ACC112 (cell line): ENCODE measurements around the gene PEX26.
A peak's percentile ranks its signal among the peaks of the same experiment; 100 is the strongest.
"Not testable (repeated sequence)": the region's sequence is repeated elsewhere in the genome, so short reads cannot be mapped to it uniquely, and the experiment has no call there.

ENCODE experiments used
- H2AFZ ChIP-seq: fragments of 200-600 bp; sonication (generic); one replicate; pipeline ENCODE4 v1.6.0; 2017; ENCODE audit warnings: antibody characterized with exemption, low read length; ENCODE audit not compliant: unreplicated experiment
- H3K27ac ChIP-seq: fragments of 200-600 bp; sonication (generic); 2 replicates; pipeline ENCODE4 v1.5.1; 2014; ENCODE audit warnings: low read depth, mild to moderate bottlenecking, antibody characterized with exemption, low read length, moderate library complexity
- H3K27me3 ChIP-seq: fragments of 200-600 bp; sonication (generic); 2 replicates; pipeline ENCODE4 v1.6.1; 2014; ENCODE audit warnings: mild to moderate bottlenecking, antibody characterized with exemption, low read length, moderate library complexity, mixed read lengths; ENCODE audit not compliant: insufficient read depth
- H3K36me3 ChIP-seq: fragments of 200-600 bp; sonication (generic); 2 replicates; pipeline ENCODE4 v1.6.1; 2016; ENCODE audit warnings: mild to moderate bottlenecking, antibody characterized with exemption, low read length, moderate library complexity, mixed read lengths; ENCODE audit not compliant: insufficient read depth
- H3K4me1 ChIP-seq: fragments of 200-600 bp; sonication (generic); one replicate; pipeline ENCODE4 v1.6.1; 2016; ENCODE audit warnings: low read length, mixed read lengths; ENCODE audit not compliant: insufficient read depth, unreplicated experiment, control insufficient read depth
- H3K4me3 ChIP-seq: fragments of 200-600 bp; sonication (generic); 2 replicates; pipeline ENCODE4 v1.5.1; 2014; ENCODE audit warnings: mild to moderate bottlenecking, low read depth, low read length
- H3K79me2 ChIP-seq: fragments of 200-600 bp; sonication (generic); one replicate; pipeline ENCODE4 v1.6.0; 2016; ENCODE audit warnings: low read length; ENCODE audit not compliant: control insufficient read depth, unreplicated experiment, insufficient read depth

The PEX26 gene

DNA sequence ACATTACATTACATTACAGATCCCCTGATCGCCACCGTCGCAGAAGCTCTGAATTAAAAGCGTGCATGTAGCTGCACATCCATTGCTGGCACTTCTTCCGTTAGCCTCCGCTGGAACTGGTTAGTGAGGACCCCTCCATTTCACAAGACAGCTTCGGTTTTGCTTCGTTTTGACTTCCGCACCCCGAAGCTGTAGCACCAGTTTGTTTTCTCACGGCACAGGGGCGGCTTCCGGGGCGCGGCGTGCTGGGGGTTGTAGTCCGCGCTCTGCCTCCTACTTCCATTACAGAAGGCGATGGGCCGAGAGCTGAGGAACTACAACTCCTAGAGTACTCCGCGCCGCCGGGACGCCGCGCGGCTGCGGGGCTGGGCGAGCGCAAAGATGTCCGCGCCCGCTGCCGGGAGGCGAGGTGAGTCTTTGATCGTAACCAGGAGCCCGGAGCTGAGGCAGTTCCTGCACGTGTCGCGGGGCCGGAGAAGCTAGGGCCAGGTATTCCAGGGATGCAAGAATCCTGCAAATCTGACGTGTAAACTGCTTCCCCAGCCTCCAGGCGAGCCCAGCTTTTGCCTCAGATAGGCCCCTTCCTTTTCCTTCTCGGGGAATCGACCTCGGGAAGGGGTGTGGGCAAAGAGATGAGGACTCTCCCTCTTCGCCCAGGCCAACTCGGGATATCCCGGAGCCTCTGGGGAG is at the start of gene PEX26:
Gene PEX26, plus strand, starts transcription at position 352 of the 690 bp plus-strand sequence. CDS start 387 bp downstream, outside the sequence.
- H2AFZ ChIP-seq: peak within 1 kb of the TSS; percentile 84
- H3K4me3 ChIP-seq: peak within 1 kb of the TSS; percentile 92
- 0 out of 2 replicates have a peak, but pooled peaks cover 3% of the 10 kb centered on the region for H3K36me3 ChIP-seq
- H3K79me2 ChIP-seq: peaks cover 36% of the 10 kb centered on the region
- H3K27me3 ChIP-seq: no peaks in the 10 kb centered on the region
- H3K4me1 ChIP-seq: peaks cover 13% of the 10 kb centered on the region
- peak within 1 kb of the TSS; percentile 50; the same call in 1 of the 2 replicates for H3K27ac ChIP-seq

DNA sequence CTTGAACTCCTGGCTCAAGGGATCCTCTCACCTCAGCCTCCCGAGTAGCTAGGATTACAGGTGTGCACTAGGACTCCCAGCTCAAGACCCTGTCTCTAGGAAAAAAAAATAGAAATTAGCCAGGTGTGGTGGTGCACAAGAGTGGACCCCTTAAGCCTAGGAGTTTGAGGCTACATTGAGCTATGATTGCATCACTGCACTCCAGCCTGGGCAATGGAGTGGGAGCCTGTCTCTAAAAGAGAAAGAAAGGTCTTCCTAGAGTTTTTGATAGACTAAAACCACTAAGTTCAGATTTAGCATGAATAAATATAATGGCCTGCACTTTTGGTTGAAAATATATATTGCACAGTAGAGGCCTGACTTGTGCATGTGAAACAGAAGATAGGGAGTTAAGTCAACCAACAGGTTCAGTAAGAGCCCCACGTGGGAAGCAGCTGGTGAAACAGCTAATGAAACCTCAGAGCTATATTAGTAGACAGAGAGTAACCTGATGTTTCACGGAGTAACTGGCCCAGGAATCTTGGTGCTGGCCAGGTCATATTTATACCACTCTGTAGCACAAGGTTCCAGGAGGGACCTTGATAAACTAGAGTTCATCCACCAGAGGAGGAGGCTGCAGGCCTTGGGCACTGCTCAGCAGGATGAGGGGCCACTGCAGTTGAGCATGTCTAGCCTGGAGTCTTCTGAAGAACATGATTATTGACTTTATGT is 48.8 kb upstream of the PEX26 start:
- Histone ChIP-seq H2AFZ (no peak overlapping the region), H3K4me3 (no peak overlapping the region)

DNA sequence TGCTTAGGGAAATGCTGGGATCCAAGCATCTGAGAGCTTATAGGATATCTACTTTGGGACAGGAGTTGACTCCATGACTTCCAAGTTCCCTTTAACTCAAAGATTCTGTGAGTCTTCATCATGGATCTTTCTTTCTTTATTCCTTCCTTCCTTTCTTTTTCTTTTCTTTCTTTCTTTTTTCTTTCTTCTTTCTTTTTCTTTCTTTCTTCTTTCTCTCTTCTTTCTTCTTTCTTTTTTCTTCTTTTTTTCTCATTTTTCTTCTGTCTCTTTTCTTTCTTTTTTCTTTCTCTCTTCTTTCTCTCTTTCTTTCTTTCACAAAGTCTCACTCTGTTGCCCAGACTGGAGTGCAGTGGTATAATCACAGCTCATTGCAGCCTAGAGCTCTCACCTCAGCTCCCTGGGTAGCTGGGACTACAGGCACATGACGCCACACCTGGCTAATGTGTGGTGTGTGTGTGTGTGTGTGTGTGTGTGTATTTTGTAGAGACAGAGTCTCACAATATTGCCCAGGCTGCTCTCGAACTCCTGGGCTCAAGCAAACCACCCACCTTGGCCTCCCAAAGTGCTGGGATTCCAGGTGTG is 48.0 kb upstream of the PEX26 start:
- H3K27ac ChIP-seq: no peak overlapping the region
- no peak overlapping the region for H3K4me3 ChIP-seq
- H3K36me3 ChIP-seq: no peaks in the 10 kb centered on the region
- peaks cover 29% of the 10 kb centered on the region for H3K4me1 ChIP-seq
- no peak overlapping the region for H2AFZ ChIP-seq
- no peaks in the 10 kb centered on the region for H3K27me3 ChIP-seq
- H3K79me2 ChIP-seq: no peaks in the 10 kb centered on the region

More for the DNA sequence above, 48.8 kb upstream of the PEX26 start:
- H3K27me3 ChIP-seq: no peaks in the 10 kb centered on the region
- no peak overlapping the region for H3K27ac ChIP-seq
- no peaks in the 10 kb centered on the region for H3K79me2 ChIP-seq
- peaks cover 26% of the 10 kb centered on the region for H3K4me1 ChIP-seq
- H3K36me3 ChIP-seq: no peaks in the 10 kb centered on the region

DNA sequence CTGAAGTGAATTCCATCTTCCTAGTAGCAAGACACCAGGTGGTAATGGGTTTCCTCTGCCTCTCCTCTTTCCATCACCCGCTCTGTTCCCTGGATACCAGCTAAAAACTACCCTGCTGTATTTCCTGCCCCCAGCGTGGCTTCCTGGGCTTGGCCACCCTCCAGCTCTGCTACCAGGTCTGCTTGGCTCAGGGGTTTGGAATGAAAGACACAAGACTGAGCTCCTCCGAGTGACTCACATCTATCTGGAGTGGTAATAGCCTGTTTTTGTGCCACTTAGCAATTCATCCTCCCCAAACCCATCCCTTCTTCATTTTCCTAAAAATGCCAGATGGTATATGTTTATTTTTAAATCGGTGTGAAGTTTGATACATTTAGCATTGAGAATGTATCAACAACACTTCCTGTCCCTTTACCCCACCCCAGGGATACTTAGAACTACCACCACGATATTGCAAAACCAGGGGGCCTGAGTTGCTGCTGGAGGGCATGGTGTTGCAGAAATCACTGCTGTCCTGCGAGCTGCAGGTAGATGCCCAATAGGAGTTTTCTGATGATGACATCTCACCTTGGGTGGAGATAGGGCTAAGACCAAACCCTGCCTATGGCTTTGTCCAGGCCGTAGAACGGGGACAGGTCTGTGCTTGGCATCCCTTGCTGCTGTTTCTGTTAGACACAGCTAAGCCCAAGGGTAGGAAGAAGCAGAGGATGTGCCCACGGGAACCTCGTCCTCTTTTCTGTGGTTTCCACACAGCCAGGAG is 45.9 kb upstream of the PEX26 start:
- Histone ChIP-seq H3K27me3 (no peaks in the 10 kb centered on the region), H3K27ac (peak overlapping the region; percentile 78), H2AFZ (no peak overlapping the region), H3K4me3 (peak overlapping the region; percentile 28), H3K36me3 (no peaks in the 10 kb centered on the region), H3K79me2 (no peaks in the 10 kb centered on the region), H3K4me1 (peaks cover 33% of the 10 kb centered on the region)

DNA sequence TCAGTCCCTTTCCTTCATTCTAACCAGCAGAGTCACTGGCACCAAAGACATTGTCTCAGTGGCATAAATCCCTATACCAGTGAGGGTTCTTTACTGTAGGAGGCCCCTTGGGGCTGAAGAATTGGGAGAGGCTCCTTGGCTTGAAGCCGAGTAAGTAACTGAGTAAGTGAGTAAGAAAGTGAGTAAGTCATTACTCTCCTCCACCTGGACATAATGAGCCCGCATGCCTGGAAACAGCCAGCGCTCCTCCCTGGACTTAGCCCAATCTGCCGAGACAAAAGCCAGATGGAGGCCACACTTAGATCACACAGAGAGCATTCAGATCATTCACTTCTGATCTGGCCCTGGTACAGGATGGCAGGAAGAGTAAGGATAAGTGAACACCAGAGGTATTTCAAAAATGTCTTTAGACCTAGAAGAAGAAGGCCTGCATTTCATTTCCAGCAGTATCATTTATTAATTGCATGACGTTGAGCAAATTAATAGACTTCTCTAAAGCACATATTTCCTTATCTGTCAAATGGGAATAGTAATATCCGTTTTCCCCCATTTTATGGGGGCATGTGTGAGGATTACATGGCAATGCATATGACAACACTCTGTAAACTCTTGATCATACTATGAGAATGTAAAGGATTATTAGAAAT is 45.2 kb upstream of the PEX26 start:
- Histone ChIP-seq H3K4me3 (peak overlapping the region; percentile 28), H3K36me3 (no peaks in the 10 kb centered on the region), H3K27ac (peak overlapping the region; percentile 78), H3K79me2 (no peaks in the 10 kb centered on the region), H3K4me1 (peaks cover 33% of the 10 kb centered on the region), H2AFZ (no peak overlapping the region), H3K27me3 (no peaks in the 10 kb centered on the region)

DNA sequence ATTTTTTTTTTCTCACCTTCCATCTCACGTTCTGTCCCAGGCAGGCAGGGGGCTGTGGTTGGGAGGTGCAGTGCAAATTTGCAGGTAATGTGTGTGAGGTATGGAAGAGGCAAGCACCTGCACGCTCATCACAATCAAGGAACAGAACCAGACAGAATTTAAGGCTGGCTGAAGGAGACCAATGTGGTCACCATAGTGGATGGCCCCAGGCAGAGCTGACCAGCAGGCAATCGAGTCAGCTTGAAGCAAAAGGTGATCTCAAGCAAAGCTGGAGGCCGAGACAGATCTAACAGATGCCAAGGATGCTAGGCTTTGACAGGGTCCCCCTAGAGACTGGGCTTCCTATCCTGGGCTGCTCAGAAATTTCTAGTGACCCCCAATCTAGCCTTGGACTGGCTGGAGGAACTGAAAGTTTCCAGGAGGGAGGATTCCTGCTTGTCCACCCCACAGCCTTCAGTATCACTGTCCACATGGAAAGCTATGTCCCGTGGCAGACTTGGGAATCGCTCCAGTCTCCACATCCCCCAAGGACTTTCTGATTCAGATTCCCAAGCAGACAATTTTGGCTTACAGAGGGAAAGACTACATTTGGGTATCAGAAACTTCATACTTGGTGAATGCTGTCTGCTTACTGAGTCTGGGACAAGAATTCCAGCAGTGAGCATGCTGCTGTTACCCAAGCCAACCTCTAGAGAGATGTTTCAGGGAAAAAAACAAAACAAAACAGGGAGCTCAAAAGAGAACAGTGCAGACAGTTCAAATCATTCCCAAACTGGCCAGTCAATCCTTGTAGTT is 44.4 kb upstream of the PEX26 start:
- peak overlapping the region; percentile 26 for H3K27ac ChIP-seq
- H2AFZ ChIP-seq: peak overlapping the region; percentile 73
- H3K4me1 ChIP-seq: peaks cover 33% of the 10 kb centered on the region

DNA sequence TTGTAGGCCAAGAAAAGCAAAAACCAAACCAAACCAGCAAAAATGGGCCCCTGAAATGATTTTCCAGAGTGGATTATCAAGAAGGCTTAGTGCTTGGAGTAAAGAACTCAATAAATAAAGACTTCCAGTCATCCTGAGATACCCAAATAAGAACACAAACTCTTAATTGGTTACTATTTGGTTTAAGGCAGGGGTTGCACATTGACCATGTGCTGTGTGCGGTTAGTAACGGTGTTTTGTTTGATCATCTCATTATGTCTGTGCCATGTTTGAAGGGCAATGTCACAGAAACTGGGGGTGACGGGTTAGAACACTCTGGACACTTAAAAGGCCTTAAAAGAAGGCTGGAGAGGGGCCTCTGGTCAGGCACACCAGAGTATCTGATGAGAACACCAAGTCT is 43.7 kb upstream of the PEX26 start:
- no peak overlapping the region for H3K4me3 ChIP-seq
- peak overlapping the region; percentile 26 for H3K27ac ChIP-seq
- peak overlapping the region; percentile 73 for H2AFZ ChIP-seq
- H3K27me3 ChIP-seq: no peaks in the 10 kb centered on the region
- peaks cover 33% of the 10 kb centered on the region for H3K4me1 ChIP-seq
- no peaks in the 10 kb centered on the region for H3K79me2 ChIP-seq
- no peaks in the 10 kb centered on the region for H3K36me3 ChIP-seq

More for the DNA sequence above, 44.4 kb upstream of the PEX26 start:
- no peaks in the 10 kb centered on the region for H3K27me3 ChIP-seq
- H3K4me3 ChIP-seq: no peak overlapping the region
- no peaks in the 10 kb centered on the region for H3K36me3 ChIP-seq
- H3K79me2 ChIP-seq: no peaks in the 10 kb centered on the region

DNA sequence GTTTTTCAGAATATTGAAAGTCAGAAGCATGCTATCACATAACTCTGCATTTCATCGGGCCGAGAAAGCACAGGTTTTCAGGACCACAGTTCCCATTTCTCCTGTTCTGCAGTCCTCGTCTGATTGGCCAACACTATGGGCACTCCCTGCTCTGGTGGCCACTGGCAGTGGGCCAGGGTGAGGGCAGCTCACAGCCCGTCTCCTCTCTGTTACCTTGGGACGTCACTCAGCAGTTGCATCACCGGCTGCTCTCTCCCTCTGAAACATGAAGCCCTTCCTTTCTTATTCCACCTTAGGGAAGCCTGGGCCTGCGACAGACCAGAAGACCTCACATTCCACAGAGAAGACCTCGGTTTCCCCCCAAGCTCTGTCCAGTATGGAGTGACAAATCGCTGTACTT is 42.0 kb upstream of the PEX26 start:
- peaks cover 33% of the 10 kb centered on the region for H3K4me1 ChIP-seq
- H3K27ac ChIP-seq: no peak overlapping the region
- H3K79me2 ChIP-seq: no peaks in the 10 kb centered on the region
- H3K27me3 ChIP-seq: no peaks in the 10 kb centered on the region
- no peaks in the 10 kb centered on the region for H3K36me3 ChIP-seq
- H3K4me3 ChIP-seq: no peak overlapping the region
- H2AFZ ChIP-seq: no peak overlapping the region

DNA sequence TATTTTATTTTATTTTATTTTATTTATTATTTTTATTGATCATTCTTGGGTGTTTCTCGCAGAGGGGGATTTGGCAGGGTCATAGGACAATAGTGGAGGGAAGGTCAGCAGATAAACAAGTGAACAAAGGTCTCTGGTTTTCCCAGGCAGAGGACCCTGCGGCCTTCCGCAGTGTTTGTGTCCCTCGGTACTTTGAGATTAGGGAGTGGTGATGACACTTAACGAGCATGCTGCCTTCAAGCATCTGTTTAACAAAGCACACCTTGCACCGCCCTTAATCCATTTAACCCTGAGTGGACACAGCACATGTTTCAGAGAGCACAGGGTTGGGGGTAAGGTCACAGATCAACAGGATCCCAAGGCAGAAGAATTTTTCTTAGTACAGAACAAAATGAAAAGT is 36.9 kb upstream of the PEX26 start:
- not testable (repeated sequence) for H3K27ac ChIP-seq, H3K36me3 ChIP-seq, H3K4me3 ChIP-seq, H3K27me3 ChIP-seq, H3K79me2 ChIP-seq, H2AFZ ChIP-seq, H3K4me1 ChIP-seq
